Measurements from ENCODE around the gene MCCC1.

The MCCC1 gene

GRCh38 chr3:183038757-183039156 lies 60.5 kb downstream of the MCCC1 start:
- Histone ChIP-seq H3K4me1 (ENCODE audit: control insufficient read depth, low read depth, low read length) (no peaks in the 10 kb centered on the region), H3K36me3 (ENCODE audit: control insufficient read depth, low read depth, low read length) (peaks cover 33% of the 10 kb centered on the region), H3K4me3 (ENCODE audit: low read length) (no peak overlapping the region), H3K9ac (ENCODE audit: low read length) (no peak overlapping the region), H3K27me3 (ENCODE audit: control insufficient read depth, insufficient read depth, low read length) (no peaks in the 10 kb centered on the region), H3K9me3 (ENCODE audit: control insufficient read depth, low read depth, low read length) (no peaks in the 10 kb centered on the region), H3K27ac (ENCODE audit: low read length) (no peak overlapping the region)

GRCh38 chr3:183038221-183038620 lies 61.1 kb downstream of the MCCC1 start:
- peaks cover 36% of the 10 kb centered on the region for H3K36me3 ChIP-seq (ENCODE audit: control insufficient read depth, low read depth, low read length)
- H3K9ac ChIP-seq (ENCODE audit: low read length) = no peak overlapping the region

DNA sequence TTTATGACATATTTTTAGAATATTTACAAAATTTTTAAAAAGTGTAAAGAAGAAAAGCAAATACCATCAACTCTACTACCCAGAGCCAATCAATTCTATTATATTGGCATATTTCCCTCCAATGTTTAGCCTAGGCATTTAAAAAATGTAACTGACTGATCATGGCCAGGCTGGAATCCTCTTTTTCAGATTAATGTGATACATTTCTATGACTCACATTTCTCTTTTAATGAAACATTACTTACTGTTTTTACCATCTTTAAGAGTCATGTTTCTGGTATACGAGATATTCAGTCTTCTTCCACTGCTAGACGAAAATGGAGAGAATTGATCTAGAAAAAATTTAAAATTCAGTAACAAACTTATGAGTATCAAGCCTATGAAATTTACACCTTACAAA lies 65.5 kb downstream of the MCCC1 start:
- H3K4me1 ChIP-seq (ENCODE audit: control insufficient read depth, low read depth, low read length) = no peaks in the 10 kb centered on the region
- H3K4me3 ChIP-seq (ENCODE audit: low read length) = no peak overlapping the region
- H3K27ac ChIP-seq (ENCODE audit: low read length) = no peak overlapping the region
- H3K9ac ChIP-seq (ENCODE audit: low read length) = no peak overlapping the region
- peaks cover 31% of the 10 kb centered on the region for H3K36me3 ChIP-seq (ENCODE audit: control insufficient read depth, low read depth, low read length)
- no peaks in the 10 kb centered on the region for H3K27me3 ChIP-seq (ENCODE audit: control insufficient read depth, insufficient read depth, low read length)
- no peaks in the 10 kb centered on the region for H3K9me3 ChIP-seq (ENCODE audit: control insufficient read depth, low read depth, low read length)

More at GRCh38 chr3:183038221-183038620, 61.1 kb downstream of the MCCC1 start:
- Histone ChIP-seq H3K9me3 (ENCODE audit: control insufficient read depth, low read depth, low read length) (no peaks in the 10 kb centered on the region), H3K4me3 (ENCODE audit: low read length) (no peak overlapping the region), H3K27me3 (ENCODE audit: control insufficient read depth, insufficient read depth, low read length) (no peaks in the 10 kb centered on the region), H3K27ac (ENCODE audit: low read length) (no peak overlapping the region), H3K4me1 (ENCODE audit: control insufficient read depth, low read depth, low read length) (no peaks in the 10 kb centered on the region)

DNA sequence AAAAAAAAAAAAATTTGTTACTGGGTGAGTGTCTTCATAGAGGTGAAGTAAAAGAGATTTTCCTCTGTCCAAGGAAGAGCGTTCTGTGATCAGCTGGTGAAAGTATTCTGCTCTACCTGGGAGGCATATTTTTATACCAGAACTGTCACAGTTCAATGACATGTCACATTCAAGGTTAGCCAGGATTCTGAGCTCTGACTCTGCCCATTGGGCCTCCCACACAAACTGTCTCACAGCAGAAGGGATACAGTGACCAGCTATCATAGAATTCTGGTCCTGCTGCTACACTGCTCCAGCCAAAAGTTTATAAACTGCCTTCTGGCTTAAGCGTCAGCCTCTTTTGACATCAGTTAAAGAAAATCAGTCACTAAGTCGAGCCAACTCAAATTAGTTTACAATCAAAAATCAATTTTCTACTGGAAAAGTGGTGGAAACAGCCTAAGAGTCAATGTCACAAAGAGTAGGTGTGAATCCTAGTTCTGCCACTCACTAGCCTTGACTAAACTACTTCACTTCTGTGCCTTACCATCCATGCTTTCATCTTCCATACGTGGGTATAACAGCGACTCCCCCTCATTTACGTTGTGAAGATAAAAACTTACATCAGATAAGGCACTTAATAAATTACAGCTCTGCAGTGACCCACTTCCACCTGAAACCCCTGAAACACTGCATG lies 66.3 kb downstream of the MCCC1 start:
- Histone ChIP-seq H3K9me3 (ENCODE audit: control insufficient read depth, low read depth, low read length) (no peaks in the 10 kb centered on the region), H3K4me3 (ENCODE audit: low read length) (no peak overlapping the region), H3K4me1 (ENCODE audit: control insufficient read depth, low read depth, low read length) (no peaks in the 10 kb centered on the region), H3K27ac (ENCODE audit: low read length) (no peak overlapping the region), H3K9ac (ENCODE audit: low read length) (no peak overlapping the region), H3K27me3 (ENCODE audit: control insufficient read depth, insufficient read depth, low read length) (no peaks in the 10 kb centered on the region), H3K36me3 (ENCODE audit: control insufficient read depth, low read depth, low read length) (peaks cover 26% of the 10 kb centered on the region)

GRCh38 chr3:183031826-183032225 lies 67.5 kb downstream of the MCCC1 start:
- H3K36me3 ChIP-seq (ENCODE audit: control insufficient read depth, low read depth, low read length) = peaks cover 19% of the 10 kb centered on the region
- H3K27ac ChIP-seq (ENCODE audit: low read length) = no peak overlapping the region
- no peak overlapping the region for H3K9ac ChIP-seq (ENCODE audit: low read length)
- H3K4me3 ChIP-seq (ENCODE audit: low read length) = no peak overlapping the region
- no peaks in the 10 kb centered on the region for H3K4me1 ChIP-seq (ENCODE audit: control insufficient read depth, low read depth, low read length)
- H3K27me3 ChIP-seq (ENCODE audit: control insufficient read depth, insufficient read depth, low read length) = no peaks in the 10 kb centered on the region
- H3K9me3 ChIP-seq (ENCODE audit: control insufficient read depth, low read depth, low read length) = no peaks in the 10 kb centered on the region

DNA sequence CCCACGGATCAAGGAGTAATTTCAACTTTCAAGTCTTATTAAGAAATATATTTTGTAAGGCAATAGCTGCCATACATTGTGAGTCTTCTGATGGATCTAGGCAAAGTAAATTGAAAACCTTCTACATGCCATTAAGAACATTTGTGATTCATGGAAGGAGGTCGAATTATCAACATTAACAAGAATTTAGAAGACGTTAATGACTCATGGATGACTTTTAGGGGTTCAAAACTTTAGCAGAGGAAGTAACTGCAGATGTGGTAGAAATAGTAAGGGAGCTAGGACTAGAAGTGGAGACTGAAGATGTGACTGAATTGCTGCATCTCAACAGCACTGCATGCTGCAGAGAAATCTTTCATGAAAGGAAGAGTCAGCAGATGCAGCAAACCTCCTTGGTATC lies 70.9 kb downstream of the MCCC1 start:
- H3K27me3 ChIP-seq (ENCODE audit: control insufficient read depth, insufficient read depth, low read length) = no peaks in the 10 kb centered on the region
- H3K4me1 ChIP-seq (ENCODE audit: control insufficient read depth, low read depth, low read length) = no peaks in the 10 kb centered on the region
- peaks cover 11% of the 10 kb centered on the region for H3K36me3 ChIP-seq (ENCODE audit: control insufficient read depth, low read depth, low read length)
- H3K9me3 ChIP-seq (ENCODE audit: control insufficient read depth, low read depth, low read length) = no peaks in the 10 kb centered on the region
- H3K27ac ChIP-seq (ENCODE audit: low read length) = no peak overlapping the region
- H3K9ac ChIP-seq (ENCODE audit: low read length) = no peak overlapping the region
- H3K4me3 ChIP-seq (ENCODE audit: low read length) = no peak overlapping the region

GRCh38 chr3:183027276-183027675 lies 72.0 kb downstream of the MCCC1 start:
- H3K27ac ChIP-seq (ENCODE audit: low read length) = no peak overlapping the region
- peaks cover 8% of the 10 kb centered on the region for H3K36me3 ChIP-seq (ENCODE audit: control insufficient read depth, low read depth, low read length)
- H3K4me1 ChIP-seq (ENCODE audit: control insufficient read depth, low read depth, low read length) = no peaks in the 10 kb centered on the region
- no peaks in the 10 kb centered on the region for H3K9me3 ChIP-seq (ENCODE audit: control insufficient read depth, low read depth, low read length)
- H3K9ac ChIP-seq (ENCODE audit: low read length) = no peak overlapping the region
- no peak overlapping the region for H3K4me3 ChIP-seq (ENCODE audit: low read length)
- H3K27me3 ChIP-seq (ENCODE audit: control insufficient read depth, insufficient read depth, low read length) = no peaks in the 10 kb centered on the region

GRCh38 chr3:183022936-183023516 lies 76.3 kb downstream of the MCCC1 start:
- H3K27ac ChIP-seq (ENCODE audit: low read length) = no peak overlapping the region
- no peaks in the 10 kb centered on the region for H3K4me1 ChIP-seq (ENCODE audit: control insufficient read depth, low read depth, low read length)
- H3K36me3 ChIP-seq (ENCODE audit: control insufficient read depth, low read depth, low read length) = peaks cover 24% of the 10 kb centered on the region
- no peak overlapping the region for H3K4me3 ChIP-seq (ENCODE audit: low read length)
- H3K27me3 ChIP-seq (ENCODE audit: control insufficient read depth, insufficient read depth, low read length) = no peaks in the 10 kb centered on the region
- H3K9me3 ChIP-seq (ENCODE audit: control insufficient read depth, low read depth, low read length) = no peaks in the 10 kb centered on the region
- H3K9ac ChIP-seq (ENCODE audit: low read length) = no peak overlapping the region

GRCh38 chr3:183018421-183019192 lies 80.7 kb downstream of the MCCC1 start:
- H3K9me3 ChIP-seq (ENCODE audit: control insufficient read depth, low read depth, low read length) = no peaks in the 10 kb centered on the region
- H3K36me3 ChIP-seq (ENCODE audit: control insufficient read depth, low read depth, low read length) = peaks cover 33% of the 10 kb centered on the region
- H3K27ac ChIP-seq (ENCODE audit: low read length) = no peak overlapping the region
- H3K4me3 ChIP-seq (ENCODE audit: low read length) = no peak overlapping the region
- no peaks in the 10 kb centered on the region for H3K4me1 ChIP-seq (ENCODE audit: control insufficient read depth, low read depth, low read length)
- no peak overlapping the region for H3K9ac ChIP-seq (ENCODE audit: low read length)
- H3K27me3 ChIP-seq (ENCODE audit: control insufficient read depth, insufficient read depth, low read length) = no peaks in the 10 kb centered on the region

DNA sequence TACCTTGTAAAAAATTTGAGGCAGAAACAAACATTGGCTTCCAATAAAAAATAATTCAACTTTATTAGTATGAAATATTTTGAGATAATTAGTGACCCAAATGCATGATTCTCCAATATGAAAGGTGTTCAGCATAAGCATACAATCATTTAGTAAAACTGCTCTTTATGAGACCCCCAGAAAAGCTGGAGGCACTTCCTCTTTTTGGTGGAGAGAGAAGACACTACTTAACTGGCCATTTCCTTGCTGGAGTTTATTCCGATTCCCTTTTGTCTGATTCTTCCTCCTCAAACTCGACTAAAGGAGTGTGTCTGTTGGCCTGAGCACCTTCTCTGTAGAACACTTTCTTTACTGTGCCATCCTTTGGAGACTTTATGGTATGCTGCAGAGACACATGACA lies 84.1 kb downstream of the MCCC1 start:
- H3K4me1 ChIP-seq (ENCODE audit: control insufficient read depth, low read depth, low read length) = peaks cover 3% of the 10 kb centered on the region
- H3K27ac ChIP-seq (ENCODE audit: low read length) = no peak overlapping the region
- no peaks in the 10 kb centered on the region for H3K9me3 ChIP-seq (ENCODE audit: control insufficient read depth, low read depth, low read length)
- H3K36me3 ChIP-seq (ENCODE audit: control insufficient read depth, low read depth, low read length) = peaks cover 21% of the 10 kb centered on the region
- H3K4me3 ChIP-seq (ENCODE audit: low read length) = no peak overlapping the region
- no peak overlapping the region for H3K9ac ChIP-seq (ENCODE audit: low read length)
- no peaks in the 10 kb centered on the region for H3K27me3 ChIP-seq (ENCODE audit: control insufficient read depth, insufficient read depth, low read length)

DNA sequence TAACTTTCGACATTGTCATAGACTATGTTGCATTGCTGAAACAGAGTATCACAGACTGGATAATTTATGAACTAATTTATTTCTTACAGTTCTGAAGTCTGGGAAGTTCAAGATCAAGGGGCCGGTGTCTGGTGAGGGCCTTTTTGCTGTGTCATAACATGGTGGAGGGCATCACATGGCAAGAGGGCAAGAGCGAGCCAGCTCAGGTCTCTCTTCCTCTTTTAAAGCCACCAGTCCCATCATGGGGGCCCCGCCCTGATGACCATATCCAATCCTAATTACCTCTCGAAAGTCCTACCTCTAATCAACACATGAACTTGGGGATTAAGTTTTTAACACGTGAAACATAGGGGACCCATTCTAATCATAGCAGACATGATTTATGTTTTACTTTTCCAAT lies 85.4 kb downstream of the MCCC1 start:
- Histone ChIP-seq H3K4me1 (ENCODE audit: control insufficient read depth, low read depth, low read length) (peaks cover 3% of the 10 kb centered on the region), H3K9me3 (ENCODE audit: control insufficient read depth, low read depth, low read length) (no peaks in the 10 kb centered on the region), H3K27me3 (ENCODE audit: control insufficient read depth, insufficient read depth, low read length) (no peaks in the 10 kb centered on the region), H3K4me3 (ENCODE audit: low read length) (no peak overlapping the region), H3K9ac (ENCODE audit: low read length) (no peak overlapping the region), H3K36me3 (ENCODE audit: control insufficient read depth, low read depth, low read length) (peaks cover 9% of the 10 kb centered on the region), H3K27ac (ENCODE audit: low read length) (no peak overlapping the region)
